Muscle layer of colon (tissue), 2 donors: Measurements from ENCODE around the gene KDM3A.

Experiments used
- H3K27ac ChIP-seq: one replicate; pipeline ENCODE4 v1.7.0; 2013; ENCODE audit warnings: low read depth, mild to moderate bottlenecking, low read length, moderate library complexity
- H3K27me3 ChIP-seq, 2 donors: one replicate each; pipeline ENCODE4 v1.7.0; 2013; ENCODE audit warnings: low read length in 2 of 2, mild to moderate bottlenecking in 2 of 2; ENCODE audit not compliant: insufficient read depth in 2 of 2, control insufficient read depth in 1 of 2
- H3K36me3 ChIP-seq: one replicate; pipeline ENCODE4 v1.7.0; 2013; ENCODE audit warnings: mild to moderate bottlenecking, low read length; ENCODE audit not compliant: insufficient read depth
- H3K4me1 ChIP-seq: one replicate; pipeline ENCODE4 v1.7.0; 2013; ENCODE audit warnings: mild to moderate bottlenecking, low read length; ENCODE audit not compliant: insufficient read depth
- H3K4me3 ChIP-seq, 2 donors: one replicate each; pipeline ENCODE4 v1.7.0; 2013; ENCODE audit warnings: low read length in 2 of 2, low read depth in 1 of 2, mild to moderate bottlenecking in 1 of 2, moderate library complexity in 1 of 2
- H3K9ac ChIP-seq: one replicate; pipeline ENCODE4 v1.7.0; 2013; ENCODE audit warnings: low read length
- H3K9me3 ChIP-seq: one replicate; pipeline ENCODE4 v1.7.0; 2013; ENCODE audit warnings: mild to moderate bottlenecking, low read length
- donor health status: abdominal sarcoma.
- donor health status: Adenocarcinoma of cecum.

Gene KDM3A

GRCh38 chr2:86412007-86412406 is 29.2 kb upstream of the KDM3A start:
- Histone ChIP-seq H3K27ac (no peak overlapping the region), H3K27me3 (no peaks in the 10 kb centered on the region), H3K9me3 (no peaks in the 10 kb centered on the region), H3K4me3 (no peak overlapping the region), H3K4me1 (no peaks in the 10 kb centered on the region), H3K9ac (no peak overlapping the region), H3K36me3 (no peaks in the 10 kb centered on the region)

DNA sequence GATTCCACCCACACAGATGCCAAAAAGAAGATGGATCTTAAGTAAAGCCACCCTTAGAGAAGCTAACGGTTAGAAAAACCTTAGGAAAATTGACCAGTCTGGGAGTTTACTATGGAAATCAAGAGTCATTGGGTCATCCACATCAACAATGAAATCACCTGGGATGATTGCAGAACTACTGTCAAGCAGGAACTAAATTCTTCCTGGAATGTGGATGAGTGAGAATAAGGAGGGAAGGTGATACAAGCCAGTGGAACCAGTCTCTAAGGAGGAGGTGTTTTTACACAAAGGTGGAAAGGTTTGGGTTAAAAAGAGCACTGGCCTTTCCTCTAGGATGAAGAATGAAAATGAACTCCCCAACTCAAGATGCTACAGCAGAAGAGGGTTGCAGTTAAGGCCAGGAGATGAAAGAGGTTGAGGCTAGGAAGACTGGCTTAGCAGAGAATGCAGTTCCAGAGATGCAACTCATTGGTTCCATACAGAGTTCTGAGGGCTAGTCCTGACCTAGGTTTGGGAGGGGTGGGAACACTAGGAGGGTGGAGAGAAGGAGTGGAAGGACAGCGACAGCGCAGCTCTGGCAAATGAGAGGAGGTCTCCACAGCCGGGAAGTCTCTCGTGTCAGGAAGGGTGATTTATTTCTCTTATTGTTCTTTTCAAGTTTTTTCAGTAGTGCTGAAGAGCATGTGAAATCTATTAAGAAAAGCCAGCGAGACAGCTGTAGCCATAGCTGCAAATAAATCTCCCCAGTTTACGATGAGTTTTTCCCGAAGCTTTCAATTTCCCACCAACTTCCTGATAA is 27.7 kb upstream of the KDM3A start:
- no peak overlapping the region for H3K4me3 ChIP-seq
- no peaks in the 10 kb centered on the region for H3K27me3 ChIP-seq
- H3K36me3 ChIP-seq, result no peaks in the 10 kb centered on the region
- no peak overlapping the region for H3K27ac ChIP-seq
- H3K4me1 ChIP-seq, result no peaks in the 10 kb centered on the region
- no peak overlapping the region for H3K9ac ChIP-seq
- no peaks in the 10 kb centered on the region for H3K9me3 ChIP-seq

DNA sequence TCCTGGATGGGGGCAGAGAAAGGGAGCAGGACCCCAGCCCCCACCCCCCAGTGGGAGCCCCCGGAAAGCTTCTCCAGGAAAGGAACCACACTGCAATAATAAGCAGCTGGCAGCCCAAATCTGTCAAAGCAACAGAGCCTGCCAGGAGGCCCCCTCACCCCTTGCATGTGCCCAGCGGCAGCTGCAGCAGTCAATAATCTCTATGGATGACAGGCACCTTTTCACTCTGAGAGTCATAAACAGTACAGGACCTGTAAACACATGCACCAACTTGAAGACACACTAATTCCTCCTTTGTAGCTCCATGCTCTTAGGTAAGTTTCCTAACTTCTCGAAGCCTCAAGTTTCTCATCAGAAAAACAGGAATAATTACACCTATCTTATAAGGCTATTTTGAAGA is 26.2 kb upstream of the KDM3A start:
- Histone ChIP-seq H3K36me3 (no peaks in the 10 kb centered on the region), H3K27me3 (no peaks in the 10 kb centered on the region), H3K4me1 (no peaks in the 10 kb centered on the region), H3K27ac (no peak overlapping the region), H3K4me3 (no peak overlapping the region), H3K9ac (no peak overlapping the region), H3K9me3 (no peaks in the 10 kb centered on the region)

DNA sequence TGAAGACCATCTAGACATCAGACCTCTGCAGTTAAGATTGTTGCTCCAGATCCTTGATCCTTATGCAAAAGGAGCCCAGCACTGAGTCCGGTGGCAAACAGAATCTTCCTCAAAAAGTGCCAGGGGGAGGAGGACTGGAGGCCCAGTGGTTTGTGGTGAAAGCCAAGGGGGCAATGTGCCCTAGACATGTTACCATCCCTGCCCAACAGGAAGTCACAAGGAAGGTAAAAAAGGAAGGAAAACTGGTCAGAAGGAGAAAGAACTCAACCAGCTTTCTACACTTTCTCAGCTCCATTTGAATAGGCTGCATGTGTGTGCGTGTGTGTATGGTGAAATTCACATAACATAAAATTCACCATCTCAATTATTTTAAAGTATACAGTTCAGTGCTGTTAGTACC is 25.0 kb upstream of the KDM3A start:
- no peaks in the 10 kb centered on the region for H3K27me3 ChIP-seq
- H3K9me3 ChIP-seq, result no peaks in the 10 kb centered on the region
- H3K4me3 ChIP-seq, result no peak overlapping the region
- no peak overlapping the region for H3K9ac ChIP-seq
- H3K4me1 ChIP-seq, result no peaks in the 10 kb centered on the region
- no peak overlapping the region for H3K27ac ChIP-seq
- no peaks in the 10 kb centered on the region for H3K36me3 ChIP-seq

- H3K9me3 ChIP-seq, result no peaks in the 10 kb centered on the region
- no peaks in the 10 kb centered on the region for H3K36me3 ChIP-seq
- no peak overlapping the region for H3K9ac ChIP-seq
- H3K27ac ChIP-seq, result no peak overlapping the region
- H3K4me3 ChIP-seq, result no peak overlapping the region
- H3K4me1 ChIP-seq, result no peaks in the 10 kb centered on the region
- no peaks in the 10 kb centered on the region for H3K27me3 ChIP-seq
Observed at GRCh38 chr2:86417961-86418360, 23.2 kb upstream of the KDM3A start.

DNA sequence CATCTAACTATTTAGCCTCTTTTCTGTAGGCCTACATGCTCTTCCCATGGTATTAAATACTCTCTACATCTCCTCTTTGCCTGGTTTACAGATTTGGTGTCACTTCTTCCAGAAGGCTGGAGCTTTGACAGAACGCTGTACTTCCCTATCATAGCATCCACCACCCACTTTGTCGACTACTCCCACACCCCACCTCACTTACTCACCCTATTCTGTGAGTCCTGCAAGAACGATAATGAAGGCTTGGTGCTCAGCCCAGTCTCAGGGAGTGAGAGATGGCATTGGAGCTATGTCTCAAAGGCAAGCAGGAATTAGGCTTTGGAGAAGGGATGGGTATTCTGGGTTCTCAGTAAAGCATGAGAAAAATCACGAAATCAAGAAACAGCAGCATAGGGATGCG is 20.3 kb upstream of the KDM3A start:
- H3K9ac ChIP-seq, result no peak overlapping the region
- H3K9me3 ChIP-seq, result no peaks in the 10 kb centered on the region
- no peaks in the 10 kb centered on the region for H3K36me3 ChIP-seq
- no peak overlapping the region for H3K27ac ChIP-seq
- H3K4me3 ChIP-seq, result no peak overlapping the region
- no peaks in the 10 kb centered on the region for H3K27me3 ChIP-seq
- no peaks in the 10 kb centered on the region for H3K4me1 ChIP-seq

DNA sequence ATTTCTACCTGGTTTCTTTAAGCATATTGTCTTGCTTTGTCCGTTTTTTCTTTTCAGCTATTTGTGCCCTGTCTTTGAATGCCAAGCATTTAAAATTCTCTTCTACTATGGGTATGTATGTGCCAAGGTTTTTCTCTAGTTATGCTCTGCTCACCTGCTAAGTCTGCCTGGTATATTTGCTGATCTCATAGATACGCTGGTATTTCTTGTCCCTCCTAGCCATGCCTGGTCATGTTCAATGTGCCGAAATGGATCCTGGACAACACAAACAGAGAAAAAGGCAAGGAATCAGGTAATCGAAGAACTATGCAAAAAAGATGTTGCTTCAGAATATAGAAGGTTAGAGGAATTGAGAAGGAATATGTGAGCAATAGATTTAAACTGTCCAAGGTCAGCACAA is 14.9 kb upstream of the KDM3A start:
- H3K9ac ChIP-seq, result no peak overlapping the region
- no peaks in the 10 kb centered on the region for H3K27me3 ChIP-seq
- H3K9me3 ChIP-seq, result no peaks in the 10 kb centered on the region
- H3K36me3 ChIP-seq, result no peaks in the 10 kb centered on the region
- H3K4me3 ChIP-seq, result no peak overlapping the region
- H3K27ac ChIP-seq, result no peak overlapping the region
- no peaks in the 10 kb centered on the region for H3K4me1 ChIP-seq

DNA sequence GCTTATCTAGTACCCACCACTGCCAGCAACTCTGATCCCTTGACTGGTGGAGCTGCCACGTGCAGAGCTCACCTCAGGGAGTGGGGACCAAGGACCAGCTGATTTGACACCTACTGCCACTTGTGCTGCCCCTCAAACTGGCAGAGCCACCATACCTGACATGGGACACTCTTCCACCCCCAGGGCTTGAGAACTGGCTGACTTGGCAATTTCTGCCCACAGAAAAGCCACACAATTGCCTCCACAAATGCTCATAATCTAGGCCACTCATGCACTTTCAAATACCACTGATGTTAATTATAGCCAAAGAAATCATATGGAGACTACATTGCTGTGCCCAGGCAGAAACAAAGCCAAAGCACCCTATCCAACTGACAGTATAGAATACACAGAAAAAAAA is 11.8 kb upstream of the KDM3A start:
- H3K27me3 ChIP-seq, result no peaks in the 10 kb centered on the region
- H3K4me1 ChIP-seq, result no peaks in the 10 kb centered on the region
- no peaks in the 10 kb centered on the region for H3K36me3 ChIP-seq
- no peak overlapping the region for H3K4me3 ChIP-seq
- no peak overlapping the region for H3K27ac ChIP-seq
- H3K9ac ChIP-seq, result no peak overlapping the region
- H3K9me3 ChIP-seq, result no peaks in the 10 kb centered on the region

- Histone ChIP-seq H3K9me3 (no peaks in the 10 kb centered on the region), H3K27ac (no peak overlapping the region), H3K36me3 (no peaks in the 10 kb centered on the region), H3K27me3 (no peaks in the 10 kb centered on the region), H3K9ac (no peak overlapping the region), H3K4me1 (no peaks in the 10 kb centered on the region), H3K4me3 (no peak overlapping the region)
Observed at GRCh38 chr2:86430368-86430767, 10.8 kb upstream of the KDM3A start.

DNA sequence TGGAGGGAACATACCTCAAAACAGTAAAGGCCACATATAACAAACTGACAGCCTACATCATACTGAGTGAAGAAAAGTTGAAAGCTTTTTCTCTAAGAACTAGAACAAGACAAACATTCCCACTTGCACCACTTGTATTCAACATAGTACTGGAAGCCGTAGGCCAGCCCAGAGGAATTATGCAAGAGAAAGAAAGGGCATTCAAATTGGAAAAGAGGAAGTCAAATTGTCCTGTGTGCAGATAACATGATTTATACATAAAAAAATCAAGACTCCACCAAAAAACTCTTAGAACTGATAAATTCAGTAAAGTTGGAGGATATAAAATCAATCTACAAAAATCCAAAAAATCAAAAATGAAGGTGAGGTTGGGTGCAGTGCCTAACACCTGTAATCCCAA is 8.0 kb upstream of the KDM3A start:
- Histone ChIP-seq H3K27me3 (no peaks in the 10 kb centered on the region), H3K27ac (no peak overlapping the region), H3K9ac (no peak overlapping the region), H3K4me1 (no peaks in the 10 kb centered on the region), H3K36me3 (no peaks in the 10 kb centered on the region), H3K9me3 (no peaks in the 10 kb centered on the region), H3K4me3 (no peak overlapping the region)

DNA sequence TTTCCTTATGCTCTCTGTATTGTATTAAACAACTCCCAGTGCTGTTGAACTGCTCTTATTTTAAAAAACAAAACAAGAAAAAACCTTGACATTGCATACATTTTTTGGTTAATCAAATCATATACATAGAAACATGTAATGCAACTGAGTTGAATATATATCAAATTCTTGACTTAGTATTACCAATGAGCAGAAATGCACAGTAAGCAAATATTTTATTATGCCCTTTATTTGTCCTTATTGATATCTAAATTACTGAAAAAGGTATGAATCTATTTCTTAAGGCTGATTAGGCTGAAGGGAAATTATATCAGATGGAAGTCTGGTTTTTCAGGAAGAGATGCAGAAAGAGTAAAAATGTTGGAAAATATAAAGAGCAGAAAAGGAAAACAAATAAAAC is 6.9 kb upstream of the KDM3A start:
- no peaks in the 10 kb centered on the region for H3K27me3 ChIP-seq
- no peak overlapping the region for H3K4me3 ChIP-seq
- H3K36me3 ChIP-seq, result no peaks in the 10 kb centered on the region
- H3K9ac ChIP-seq, result no peak overlapping the region
- H3K4me1 ChIP-seq, result no peaks in the 10 kb centered on the region
- peaks cover 6% of the 10 kb centered on the region for H3K9me3 ChIP-seq
- H3K27ac ChIP-seq, result no peak overlapping the region

- no peak overlapping the region for H3K9ac ChIP-seq
- no peaks in the 10 kb centered on the region for H3K4me1 ChIP-seq
- H3K9me3 ChIP-seq, result peaks cover 14% of the 10 kb centered on the region
- H3K27ac ChIP-seq, result no peak overlapping the region
- no peaks in the 10 kb centered on the region for H3K27me3 ChIP-seq
- no peak overlapping the region for H3K4me3 ChIP-seq
- H3K36me3 ChIP-seq, result no peaks in the 10 kb centered on the region
Observed at GRCh38 chr2:86435531-86435930, 5.6 kb upstream of the KDM3A start.
